CD4-positive, alpha-beta T cell treated with Interferon gamma for 1 hour (primary cell): Measurements from ENCODE around the gene SPRY1.
A peak's percentile ranks its signal among the peaks of the same experiment; 100 is the strongest.

Experiments
- DNase-seq: peaks from one replicate; pipeline ENCODE4 v3.0.0-alpha.2; 2020

Gene SPRY1, protein sequence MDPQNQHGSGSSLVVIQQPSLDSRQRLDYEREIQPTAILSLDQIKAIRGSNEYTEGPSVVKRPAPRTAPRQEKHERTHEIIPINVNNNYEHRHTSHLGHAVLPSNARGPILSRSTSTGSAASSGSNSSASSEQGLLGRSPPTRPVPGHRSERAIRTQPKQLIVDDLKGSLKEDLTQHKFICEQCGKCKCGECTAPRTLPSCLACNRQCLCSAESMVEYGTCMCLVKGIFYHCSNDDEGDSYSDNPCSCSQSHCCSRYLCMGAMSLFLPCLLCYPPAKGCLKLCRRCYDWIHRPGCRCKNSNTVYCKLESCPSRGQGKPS

DNA sequence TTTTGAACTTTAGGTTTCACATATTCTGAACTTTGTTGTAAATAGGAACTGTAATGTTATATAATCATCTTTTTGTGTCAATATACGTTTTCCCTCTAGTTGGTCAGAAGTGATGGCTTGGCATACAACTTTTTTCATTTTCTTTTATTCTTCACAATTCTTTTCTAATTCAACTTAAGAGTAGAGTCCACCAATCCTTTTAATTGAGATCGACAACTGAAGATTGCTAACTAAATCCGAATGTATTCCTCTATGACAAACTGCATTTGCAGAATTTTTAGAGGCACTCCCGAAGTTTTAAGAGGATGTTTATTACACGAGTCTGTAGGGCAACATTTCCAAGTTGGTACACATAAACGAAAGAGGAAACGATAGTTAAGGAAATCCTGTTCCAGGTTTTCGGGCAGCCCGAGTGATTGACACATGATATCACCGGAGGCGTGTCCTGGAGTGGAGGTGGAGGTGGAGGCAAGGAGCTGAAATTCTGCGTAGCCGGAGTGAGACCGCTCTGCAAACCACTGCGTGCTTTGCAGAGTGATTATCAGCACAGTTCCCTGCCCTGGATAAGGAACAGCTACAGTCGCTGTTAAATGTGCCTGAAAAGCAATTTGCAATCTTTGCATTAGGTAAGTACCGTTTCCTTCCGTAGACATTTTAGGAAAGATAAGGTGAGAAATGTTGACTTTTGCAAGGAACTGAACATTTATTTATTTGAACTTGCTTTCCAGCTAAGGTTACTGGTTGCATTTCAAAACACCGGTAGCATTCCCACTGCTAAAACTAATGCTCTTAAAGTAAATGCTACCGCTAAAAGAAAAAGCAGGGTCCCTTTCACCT is at the start of gene SPRY1:
SPRY1 (plus strand) TSS at position 489 of the 837 bp plus-strand sequence. CDS start 4,797 bp downstream, outside the sequence.
- DNase-seq: peak; percentile 72

GRCh38 chr4:123346951-123347350 is 49.6 kb upstream of the SPRY1 start:
- no peak for DNase-seq

DNA sequence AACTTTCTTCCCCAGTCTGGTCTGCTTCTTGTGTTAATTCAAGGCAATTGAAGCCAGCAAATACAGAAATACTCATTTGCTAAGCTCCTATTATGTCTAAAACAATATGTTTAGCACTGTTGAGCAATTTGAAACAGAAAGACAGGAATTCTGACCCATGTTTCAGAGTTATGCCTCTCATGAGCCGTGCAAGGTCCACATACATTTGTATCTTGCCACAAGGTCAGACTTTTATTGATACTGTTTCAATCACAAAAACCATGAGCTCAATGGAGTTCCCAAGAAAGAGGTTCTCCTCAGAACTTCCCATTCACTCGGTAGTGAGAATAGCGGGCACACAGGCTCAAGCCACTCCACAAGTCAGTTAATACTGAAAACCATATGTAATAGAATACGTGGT is 47.6 kb upstream of the SPRY1 start:
- no peak for DNase-seq

GRCh38 chr4:123349421-123350190 is 47.0 kb upstream of the SPRY1 start:
- DNase-seq: no peak

GRCh38 chr4:123350191-123350544 is 46.4 kb upstream of the SPRY1 start:
- DNase-seq: no peak

DNA sequence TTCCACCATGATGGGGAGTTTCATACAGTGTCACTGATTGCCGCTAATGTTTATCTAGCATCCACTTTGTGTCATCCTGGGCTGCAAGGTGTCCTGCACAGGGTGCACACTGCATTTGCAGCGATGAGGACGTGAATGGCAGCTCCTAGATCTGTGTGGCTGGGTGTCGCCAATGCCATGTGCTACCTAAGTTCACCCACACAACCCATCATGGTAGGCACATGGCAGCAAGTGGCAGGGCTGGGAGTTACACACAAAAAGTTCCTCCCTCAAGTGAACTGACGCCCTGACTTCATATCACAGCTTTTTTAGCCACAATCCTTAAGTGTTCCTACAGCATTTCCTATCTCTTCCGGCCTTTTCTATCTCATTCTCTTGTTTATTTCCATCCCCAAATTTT is 45.9 kb upstream of the SPRY1 start:
- no peak for DNase-seq

- no peak for DNase-seq
Observed at GRCh38 chr4:123351713-123352112, 44.9 kb upstream of the SPRY1 start.

DNA sequence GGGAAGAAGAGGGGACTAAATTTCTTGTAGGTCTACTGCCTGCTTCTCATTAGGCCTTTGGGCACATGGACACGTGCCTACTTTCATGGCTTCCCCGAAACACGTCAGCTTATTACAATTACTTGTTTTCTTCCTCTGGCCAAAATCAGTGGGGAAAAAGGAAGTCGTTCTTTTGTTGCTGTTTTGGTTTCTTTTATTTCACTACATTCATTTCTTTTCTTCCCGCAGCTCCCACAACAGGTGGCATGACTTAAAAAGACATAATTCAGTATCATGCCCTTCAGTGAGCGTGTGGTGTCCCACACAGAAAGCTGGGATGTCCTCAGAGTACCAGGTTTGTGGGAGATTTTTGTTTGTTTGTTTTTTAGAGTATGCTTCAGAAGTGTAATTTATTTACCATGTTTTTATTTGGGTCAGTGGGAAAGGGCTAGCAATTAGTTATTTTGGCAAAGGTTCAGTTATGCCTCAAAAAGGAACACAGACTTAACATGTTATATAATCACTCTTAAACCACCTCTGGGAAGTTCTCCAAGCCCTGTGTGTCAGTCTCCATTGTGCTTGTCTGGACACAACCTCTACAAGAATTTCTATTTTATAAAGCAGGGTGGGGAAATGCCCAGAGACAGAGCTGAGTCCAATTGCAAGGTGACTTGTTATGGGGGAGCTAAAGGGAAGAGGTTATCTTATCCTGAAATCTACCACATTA is 44.2 kb upstream of the SPRY1 start:
- DNase-seq: peak; percentile 11

GRCh38 chr4:123352966-123353365 is 43.6 kb upstream of the SPRY1 start:
- DNase-seq: no peak

DNA sequence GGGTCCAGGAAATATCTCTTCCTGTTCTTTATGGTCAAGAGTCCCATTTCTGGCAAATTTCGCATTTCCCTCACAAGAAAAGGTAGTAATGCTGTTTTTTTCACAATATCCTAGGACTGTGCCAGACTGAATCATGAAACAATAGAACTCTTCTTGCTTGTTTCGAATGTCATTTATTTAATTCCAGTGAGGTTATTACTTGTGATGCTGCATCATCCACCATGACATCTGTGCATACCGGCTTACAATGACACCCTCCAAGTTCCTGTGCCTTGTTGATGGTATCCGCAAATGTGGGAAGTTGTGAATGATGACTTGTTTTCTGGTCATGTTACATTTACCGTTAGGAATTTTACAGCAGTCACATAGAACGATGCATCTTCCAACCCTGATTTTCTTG is 42.9 kb upstream of the SPRY1 start:
- no peak for DNase-seq

- DNase-seq: no peak
Observed at GRCh38 chr4:123354701-123355100, 41.9 kb upstream of the SPRY1 start.

GRCh38 chr4:123356921-123357320 is 39.7 kb upstream of the SPRY1 start:
- DNase-seq: no peak

- DNase-seq: no peak
Observed at GRCh38 chr4:123359449-123360315, 36.9 kb upstream of the SPRY1 start.

- no peak for DNase-seq
Observed at GRCh38 chr4:123361195-123361861, 35.3 kb upstream of the SPRY1 start.

- no peak for DNase-seq
Observed at GRCh38 chr4:123362103-123362502, 34.5 kb upstream of the SPRY1 start.

DNA sequence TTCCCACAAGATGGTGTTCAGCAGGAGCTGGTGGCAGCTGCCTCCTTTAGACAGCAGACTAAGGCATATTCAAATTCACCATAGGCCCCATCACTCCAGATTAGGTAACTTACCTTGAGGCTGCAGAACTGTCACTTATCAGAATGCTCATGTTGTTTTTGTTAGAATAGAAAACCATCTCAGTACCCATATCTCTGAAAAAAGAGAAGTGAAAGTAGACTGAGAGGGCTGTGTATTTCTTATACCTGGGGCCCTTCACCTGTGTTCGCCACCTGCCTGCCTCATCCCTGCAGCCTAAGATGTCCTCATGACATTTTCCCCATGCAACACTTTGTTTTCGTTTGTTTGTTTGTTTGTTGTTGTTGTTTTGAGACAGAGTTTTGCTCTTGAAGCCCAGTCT is 32.9 kb upstream of the SPRY1 start:
- no peak for DNase-seq

DNA sequence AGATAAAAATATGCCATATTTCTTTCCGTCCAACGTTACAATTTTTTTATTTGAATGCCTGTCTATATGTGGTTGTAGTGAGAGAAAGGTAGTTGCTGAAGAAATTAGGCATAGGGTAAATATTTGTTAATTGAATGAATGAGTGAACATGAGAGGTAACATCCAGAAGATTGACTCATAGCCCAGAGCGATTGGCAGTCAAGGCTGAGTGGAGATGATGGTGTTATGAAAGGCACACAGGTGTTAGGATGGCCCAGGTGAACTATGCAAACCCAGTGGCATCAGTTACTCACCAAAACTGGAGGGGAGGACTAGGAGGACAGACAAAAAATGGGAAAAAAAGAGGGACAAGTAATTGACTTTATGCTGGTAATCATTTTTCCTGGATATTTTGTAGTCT is 31.7 kb upstream of the SPRY1 start:
- no peak for DNase-seq

DNA sequence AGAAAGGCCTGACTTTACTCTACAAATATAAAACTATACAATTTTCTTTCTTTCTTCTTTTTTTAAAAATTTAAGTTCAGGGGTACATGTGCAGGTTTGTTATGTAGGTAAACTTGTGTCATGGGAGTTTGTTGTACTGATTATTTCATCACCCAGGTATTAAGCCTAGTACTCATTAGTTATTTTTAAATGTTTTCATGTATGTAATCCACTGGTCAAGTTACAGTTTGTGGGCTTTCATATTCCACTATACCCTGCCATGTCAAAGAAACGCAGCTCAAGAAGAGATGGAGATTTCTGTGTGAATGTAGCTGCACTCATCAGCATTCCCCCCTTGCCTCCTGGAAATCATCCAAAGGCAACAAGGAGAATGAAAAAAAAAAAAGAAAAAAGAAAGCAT is 31.2 kb upstream of the SPRY1 start:
- DNase-seq: no peak

GRCh38 chr4:123366144-123366748 is 30.3 kb upstream of the SPRY1 start:
- no peak for DNase-seq

DNA sequence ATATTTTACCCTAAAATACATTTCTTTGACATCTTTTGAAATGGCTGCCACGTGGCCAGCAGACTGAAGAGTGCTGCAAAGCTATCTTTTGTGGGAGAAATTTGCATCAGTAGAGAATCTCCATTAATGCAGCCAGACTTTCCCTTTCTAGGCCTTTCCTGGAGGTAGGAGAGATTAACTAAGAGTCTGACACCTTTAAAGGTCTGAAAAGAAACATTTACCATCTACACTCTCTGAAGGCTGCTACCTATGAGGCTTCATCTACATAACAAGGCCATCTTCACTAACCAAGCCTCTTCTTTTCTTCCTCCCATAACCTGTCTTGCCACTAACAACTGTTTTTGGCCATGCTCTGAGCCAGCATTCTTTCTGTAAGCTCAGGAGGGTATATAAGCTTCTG is 17.8 kb upstream of the SPRY1 start:
- no peak for DNase-seq

DNA sequence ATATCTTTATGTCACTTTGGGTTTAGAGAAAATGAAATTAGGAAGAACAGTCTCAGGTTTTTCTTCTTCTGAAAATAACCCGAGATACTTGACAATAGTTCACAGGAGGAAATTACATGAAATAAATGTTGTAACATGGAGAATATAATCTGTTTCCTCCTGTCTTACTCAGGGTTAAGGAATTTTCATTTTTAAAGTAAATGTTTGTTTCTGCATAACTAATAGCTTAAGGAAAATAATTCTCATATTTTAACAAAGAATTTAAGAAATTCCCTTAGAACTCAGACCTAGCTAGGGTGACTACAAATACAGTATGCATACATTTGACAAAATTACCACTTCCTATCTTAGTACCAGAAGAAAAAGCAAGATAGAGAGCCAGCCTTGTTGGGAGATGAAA is 17.2 kb upstream of the SPRY1 start:
- no peak for DNase-seq
